K562 (cell line): Measurements from ENCODE around the gene SPATS1. TPM values are rescaled to one million over a fixed set of nuclear protein-coding genes. Genes with fewer than 3 reads are reported as not detected.

ENCODE experiments used
- ATAC-seq: fragments of 200-7000 bp; cut with Tn5 transposase; 3 replicates; pipeline ENCODE4 v1.9.1; 2020; ENCODE audit warnings: moderate library complexity
- BruUV-seq: library from RNA; stranded (reverse); fragments of 400-500 nt; replicated peaks from 2 replicates; lab custom pipeline; 2021; lab: Mats Ljungman, UMichigan
- CTCF ChIA-PET: fragments of 300-600 bp; formaldehyde crosslinking; extraction: SDS; loops from one replicate; lab custom pipeline; 2021; ENCODE audit warnings: low intra/inter-chr PET ratio; lab: Yijun Ruan, JAX
- POLR2A ChIA-PET: fragments of 300-600, 350-650 bp; sonication (Branson Sonifier 250); formaldehyde crosslinking; extraction: SDS; loops from one replicate; lab custom pipeline; 2021; ENCODE audit warnings: antibody characterized with exemption, inconsistent platforms; lab: Yijun Ruan, JAX
- DNase-seq, 4 experiments: peaks; one replicate each; pipeline versions ENCODE4 v3.0.0 to v3.0.0-alpha.2; 2011 to 2018; ENCODE audit warnings: low spot score in 3 of 4, mixed read lengths in 3 of 4; ENCODE audit errors: extremely low read depth in 1 of 4
- FAIRE-seq: peaks from 2 replicates; lab custom pipeline; 2011; peaks lifted over from hg19 to GRCh38; lab: Jason Lieb, UNC
- H2AFZ ChIP-seq: 2 replicates; pipeline ENCODE4 v1.6.0; 2011; ENCODE audit warnings: low read depth, low read length, control low read depth, inconsistent platforms
- H3K27ac ChIP-seq: fragments of 200-600 bp; 3 replicates; pipeline ENCODE4 v1.8.0; 2011; ENCODE audit warnings: low read depth, mild to moderate bottlenecking, control low read depth, inconsistent platforms, low read length, moderate library complexity, mixed read lengths; ENCODE audit errors: extremely low read depth
- H3K27me3 ChIP-seq, 2 experiments: fragments of 300-600 bp in 1 of 2; 2 replicates in 1 of 2; 3 replicates in 1 of 2; pipeline versions ENCODE4 v1.6.0 to v1.8.0; 2011; ENCODE audit warnings: inconsistent platforms in 2 of 2, low read length in 2 of 2, mild to moderate bottlenecking in 1 of 2, mixed read lengths in 1 of 2, moderate library complexity in 1 of 2; ENCODE audit not compliant: control insufficient read depth in 2 of 2, insufficient read depth in 2 of 2
- H3K36me3 ChIP-seq: fragments of 300-600 bp; 3 replicates; pipeline ENCODE4 v1.8.0; 2011; ENCODE audit warnings: mild to moderate bottlenecking, low read length, inconsistent platforms; ENCODE audit not compliant: control insufficient read depth, insufficient read depth
- H3K4me1 ChIP-seq, 2 experiments: fragments of 200-600 bp in 1 of 2; replicated peaks in 1 of 2; 2 replicates in 1 of 2; 3 replicates in 1 of 2; pipeline versions ENCODE4 v1.5.1 to v1.8.0; 2011; ENCODE audit warnings: inconsistent platforms in 2 of 2, low read length in 2 of 2, mild to moderate bottlenecking in 1 of 2, mixed read lengths in 1 of 2, moderate library complexity in 1 of 2; ENCODE audit not compliant: control insufficient read depth in 2 of 2, insufficient read depth in 2 of 2
- H3K4me2 ChIP-seq: 2 replicates; pipeline ENCODE4 v1.6.1; 2011; ENCODE audit warnings: low read length, control low read depth, inconsistent platforms, mixed read lengths; ENCODE audit not compliant: insufficient read depth
- H3K4me3 ChIP-seq: fragments of 200-600 bp; sonication (generic), shearing (Covaris generic); 2 replicates; pipeline ENCODE4 v1.5.1; 2016; ENCODE audit warnings: control low read depth, inconsistent platforms
- H3K79me2 ChIP-seq: fragments of 200-600 bp; 3 replicates; pipeline ENCODE4 v1.8.0; 2011; ENCODE audit warnings: low read length, inconsistent platforms; ENCODE audit not compliant: control insufficient read depth, insufficient read depth
- H3K9ac ChIP-seq, 2 experiments: 2 replicates each; pipeline versions ENCODE4 v1.6.0 to v1.6.1; 2011; ENCODE audit warnings: low read depth in 2 of 2, low read length in 2 of 2, control low read depth in 1 of 2, inconsistent platforms in 1 of 2, mild to moderate bottlenecking in 1 of 2, mixed read lengths in 1 of 2; ENCODE audit not compliant: insufficient read depth in 1 of 2
- H3K9me1 ChIP-seq: one replicate; pipeline ENCODE4 v1.6.0; 2011; ENCODE audit warnings: inconsistent platforms, mild to moderate bottlenecking, low read length, moderate library complexity; ENCODE audit not compliant: control insufficient read depth, insufficient read depth
- H3K9me3 ChIP-seq: replicated peaks from 2 replicates; pipeline ENCODE4 v1.5.1; 2011; ENCODE audit warnings: low read depth, low read length, inconsistent platforms; ENCODE audit not compliant: control insufficient read depth, insufficient read depth
- H4K20me1 ChIP-seq: replicated peaks from 2 replicates; pipeline ENCODE4 v1.6.1; 2011; ENCODE audit warnings: low read length, inconsistent platforms, mixed read lengths; ENCODE audit not compliant: control insufficient read depth, insufficient read depth
- HINFP ChIP-seq: fragments of 450-650 bp; conservative IDR thresholded peaks from 2 replicates; pipeline ENCODE4 v1.6.1; 2016; ENCODE audit warnings: missing genetic modification characterization, low read depth, mild to moderate bottlenecking, control low read depth, missing compliant biosample characterization
- SIX5 ChIP-seq, 2 experiments: IDR thresholded peaks; 2 replicates each; pipeline ENCODE4 v1.6.1; 2011; ENCODE audit warnings: low read length in 2 of 2, borderline replicate concordance in 1 of 2, low read depth in 1 of 2, mild to moderate bottlenecking in 1 of 2, moderate library complexity in 1 of 2; ENCODE audit not compliant: insufficient read depth in 1 of 2
- TAL1 ChIP-seq: fragments of 450-650 bp; IDR thresholded peaks from 2 replicates; pipeline ENCODE4 v1.6.1; 2016; ENCODE audit warnings: mild to moderate bottlenecking
- ZNF239 ChIP-seq: fragments of 250-450 bp; sonication (Bioruptor Pico); IDR thresholded peaks from 2 replicates; pipeline ENCODE4 v1.4.0; 2020; ENCODE audit warnings: mild to moderate bottlenecking
- WGBS: fragments of 100-300 bp; shearing (Covaris generic); methylation state at CpG from one replicate; pipeline ENCODE4 v1.1.6; 2016; ENCODE audit warnings: low coverage, mixed read lengths; ENCODE audit not compliant: insufficient coverage; ENCODE audit errors: missing lambda C conversion rate; 5-methylcytosine and 5-hydroxymethylcytosine counted together
- in situ Hi-C: fragments of 300-500 bp; cut with MboI; formaldehyde crosslinking; loops from 4 replicates; pipeline ENCODE4 v1.15.0; 2018; ENCODE audit warnings: inconsistent platforms, mixed read lengths
- intact Hi-C: fragments of 100-400 bp; cut with micrococcal nuclease; formaldehyde crosslinking; loops from 2 replicates; pipeline ENCODE4 v1.14.2; 2022
- polyA plus RNA-seq, 8 experiments: library from polyadenylated mRNA; depleted of rRNA in 4 of 8; stranded (reverse) in 5 of 8; unstranded in 3 of 8; fragments of >200 nt; fragmentation: Nextera tagmentation in 2 of 8; fragmentation: Illumina TruSeq in 1 of 8; extraction: Ambion mirVana in 2 of 8; extraction: Trizol in 1 of 8; gene quantifications; 2 replicates each; pipeline versions ENCODE4 v1.2.1 to v1.2.3, GENCODE V29; 2011 to 2014; ENCODE audit warnings: inconsistent platforms in 1 of 8, missing spikeins in 1 of 8
- total RNA-seq, 7 experiments: library from RNA; depleted of rRNA in 6 of 7; stranded (reverse); fragments of >200 nt in 6 of 7; fragmentation: Illumina TruSeq in 2 of 7; extraction: Trizol in 2 of 7; gene quantifications; 2 replicates each; pipeline versions ENCODE4 v1.2.1 to v1.2.3, GENCODE V29; 2011 to 2021; ENCODE audit warnings: low replicate concordance in 1 of 7

The SPATS1 gene
- total and polyA plus RNA-seq, 9 of the 15 experiments (the other 6 are each of a cell fraction or from before 2014, with no cell fraction given): not detected

GRCh38 chr6:44367681-44368080, 25.2 kb downstream of the SPATS1 start (continued):
- TF ChIP-seq SIX5 (IDR thresholded peaks at IDR 0.05; ENCODE audit: borderline replicate concordance in 1 of 2, insufficient read depth in 1 of 2, low read depth in 1 of 2, low read length in 2 of 2) (no peak), HINFP (tag) (no peak), ZNF239 (CRISPR knock-in tag) (no peak)

GRCh38 chr6:44373051-44373450, 30.6 kb downstream of the SPATS1 start:
- intact Hi-C loops: no loop called here
- Histone ChIP-seq H3K36me3 (no peaks in the 10 kb centered on the region), H3K79me2 (no peaks in the 10 kb centered on the region), H3K4me3 (no peak overlapping the region), H3K9me3 (no peaks in the 10 kb centered on the region), H3K4me1 (no peaks in the 10 kb centered on the region; a peak in 1 of 5 replicates), H3K9me1 (no peaks in the 10 kb centered on the region), H4K20me1 (no peaks in the 10 kb centered on the region), H3K9ac (no peak overlapping the region), H2AFZ (no peak overlapping the region), H3K27ac (no peak overlapping the region), H3K27me3 (peaks cover 19 to 26% of the 10 kb centered on the region in 2 experiments), H3K4me2 (no peak overlapping the region)
- FAIRE-seq (no peak), DNase-seq (no peak), ATAC-seq (no peak; the same call in 2 of the 3 replicates)
- BruUV-seq: no TSS peak
- ChIA-PET CTCF (no interaction called here), POLR2A (no interaction called here)
- no peak for TF ChIP-seq TAL1
- in situ Hi-C loops: no loop called here
- WGBS: 0% methylated on average over 3 of the region's 3 CpGs
